Right lobe of liver (tissue), 6 donors: ENCODE measurements around the gene SHLD1. TPM values are rescaled to one million over a fixed set of nuclear protein-coding genes. Genes with fewer than 3 reads are reported as not detected.

Experiments
- ATAC-seq, 4 donors: fragments of 200-7000 bp; cut with Tn5 transposase; one replicate each; pipeline ENCODE4 v1.9.1; 2020; ENCODE audit warnings: mild to moderate bottlenecking in 4 of 4, moderate library complexity in 4 of 4
- DNase-seq, 3 donors: peaks; one replicate each; pipeline ENCODE4 v3.0.0-alpha.2; 2020
- H3K27ac ChIP-seq, 3 donors: fragments of 200-600 bp; one replicate each; pipeline ENCODE4 v1.8.0; 2022
- H3K27me3 ChIP-seq, 2 donors: fragments of 200-600 bp; one replicate each; pipeline ENCODE4 v1.8.0; 2022
- H3K36me3 ChIP-seq, 4 donors: fragments of 200-600 bp; sonication (generic) in 1 of 4; one replicate each; pipeline versions ENCODE4 v1.5.1 to v1.8.0; 2017 to 2022; ENCODE audit warnings: control low read depth in 1 of 4
- H3K4me1 ChIP-seq, 4 donors: fragments of 200-600 bp; sonication (generic) in 1 of 4; one replicate each; pipeline versions ENCODE4 v1.5.1 to v1.8.0; 2017 to 2022; ENCODE audit warnings: control low read depth in 1 of 4
- H3K4me3 ChIP-seq, 3 donors: fragments of 200-600 bp; one replicate each; pipeline ENCODE4 v1.8.0; 2022
- H3K9me3 ChIP-seq, 4 donors: fragments of 200-600 bp; sonication (generic) in 1 of 4; one replicate each; pipeline versions ENCODE4 v1.5.1 to v1.8.0; 2017 to 2022; ENCODE audit warnings: control low read depth in 1 of 4
- POLR2A ChIP-seq: fragments of 450-650 bp; IDR thresholded peaks from one replicate; pipeline ENCODE4 v1.6.1; 2017; ENCODE audit warnings: antibody characterized with exemption, mild to moderate bottlenecking
- WGBS: methylation state at CpG from one replicate; pipeline ENCODE4 v1.1.6; 2018; ENCODE audit warnings: low coverage, low lambda C conversion rate; ENCODE audit not compliant: insufficient coverage; ENCODE audit errors: missing lambda C conversion rate; 5-methylcytosine and 5-hydroxymethylcytosine counted together
- intact Hi-C, 2 donors: fragments of 100-400 bp; cut with DNase I; formaldehyde crosslinking; loops; one replicate each; pipeline versions ENCODE4 v1.11.2 to v1.14.1; 2022
- total RNA-seq, 6 experiments: library from RNA; depleted of rRNA in 2 of 6; stranded (reverse); fragments of >200 nt in 2 of 6; fragmentation: NEBNext Ultra II Directional in 3 of 6; extraction: Animal tissue kit (Norgen Biotek cat#: 25700) in 3 of 6; gene quantifications; one replicate each; pipeline versions ENCODE4 v1.1.0 to v1.2.4, GENCODE V29; 2016 to 2023
- TF ChIP-seq, protein P1 (sequence below), 4 donors: fragments of 200-600 bp in 3 of 4; fragments of 450-650 bp in 1 of 4; IDR thresholded peaks; one replicate each; pipeline versions ENCODE4 v1.5.1 to v1.8.0; 2016 to 2022; ENCODE audit warnings: antibody characterized with exemption in 4 of 4, mild to moderate bottlenecking in 2 of 4
- donor health status: DM: no; HTN: yes; CAD: no.
- donor health status: DM: no; HTN: no; CAD: no.
- donor health status: DM: no; HTN: no; CAD: no.
- donor health status: DM: no; HTN: yes; CAD: no.
- donor health status: DM: no; HTN: yes; CAD: no.

SHLD1 gene
- total RNA-seq, 6 experiments from 2014 or later, result 0.69 to 1.9 (median 1.4) TPM; not detected in 1

DNA sequence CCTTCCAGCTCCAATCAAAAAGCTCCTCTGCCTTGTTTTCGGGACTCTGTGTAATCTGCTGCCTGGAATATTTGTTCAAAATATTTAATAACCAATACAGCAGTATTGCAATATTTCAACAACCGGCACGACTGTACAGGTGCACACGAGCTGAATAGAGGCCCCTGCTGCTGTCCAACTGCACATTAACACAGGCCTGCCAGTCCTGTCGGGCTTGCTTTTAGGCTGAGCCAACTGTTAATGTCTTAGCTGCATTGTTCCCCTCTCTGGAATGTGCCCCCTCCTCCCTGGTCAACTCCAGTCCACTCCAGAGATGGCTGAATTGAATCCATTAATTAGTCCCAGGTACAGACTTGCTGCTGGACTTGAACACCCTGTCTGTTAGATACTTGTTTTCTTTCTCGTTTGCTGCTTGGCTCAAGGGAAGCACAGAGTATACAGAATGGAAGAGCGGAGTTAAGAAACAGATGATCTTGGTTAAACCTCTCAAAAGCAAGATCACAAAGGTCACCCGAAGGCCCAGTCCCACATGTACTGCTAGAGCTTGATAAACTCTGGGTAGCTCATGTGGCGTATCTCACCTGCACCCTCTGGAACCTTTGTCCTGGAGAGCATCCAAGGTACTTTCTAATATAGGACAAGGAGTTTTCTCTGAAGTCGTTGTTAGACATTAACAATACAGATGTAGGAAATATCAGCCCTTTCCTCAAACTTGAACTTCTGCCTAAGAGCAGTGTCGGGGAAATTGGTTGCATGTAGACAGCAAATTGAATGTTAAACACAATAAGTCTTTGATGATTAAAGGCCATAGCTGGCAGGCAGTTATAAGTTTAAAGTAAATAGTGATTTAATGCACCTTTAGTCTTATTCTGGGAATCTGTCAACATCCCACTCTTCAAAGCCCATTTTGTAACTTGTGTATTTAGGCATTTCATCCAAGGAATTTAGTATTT is 31.9 kb downstream of the SHLD1 start:
- DNase-seq (no peak), ATAC-seq (peak in 1 of 4 donors; percentile 31)
- WGBS, result 71% methylated on average over 11 of the region's 11 CpGs
- TF ChIP-seq POLR2A, result no peak
- TF ChIP-seq, protein P1, sequence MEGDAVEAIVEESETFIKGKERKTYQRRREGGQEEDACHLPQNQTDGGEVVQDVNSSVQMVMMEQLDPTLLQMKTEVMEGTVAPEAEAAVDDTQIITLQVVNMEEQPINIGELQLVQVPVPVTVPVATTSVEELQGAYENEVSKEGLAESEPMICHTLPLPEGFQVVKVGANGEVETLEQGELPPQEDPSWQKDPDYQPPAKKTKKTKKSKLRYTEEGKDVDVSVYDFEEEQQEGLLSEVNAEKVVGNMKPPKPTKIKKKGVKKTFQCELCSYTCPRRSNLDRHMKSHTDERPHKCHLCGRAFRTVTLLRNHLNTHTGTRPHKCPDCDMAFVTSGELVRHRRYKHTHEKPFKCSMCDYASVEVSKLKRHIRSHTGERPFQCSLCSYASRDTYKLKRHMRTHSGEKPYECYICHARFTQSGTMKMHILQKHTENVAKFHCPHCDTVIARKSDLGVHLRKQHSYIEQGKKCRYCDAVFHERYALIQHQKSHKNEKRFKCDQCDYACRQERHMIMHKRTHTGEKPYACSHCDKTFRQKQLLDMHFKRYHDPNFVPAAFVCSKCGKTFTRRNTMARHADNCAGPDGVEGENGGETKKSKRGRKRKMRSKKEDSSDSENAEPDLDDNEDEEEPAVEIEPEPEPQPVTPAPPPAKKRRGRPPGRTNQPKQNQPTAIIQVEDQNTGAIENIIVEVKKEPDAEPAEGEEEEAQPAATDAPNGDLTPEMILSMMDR (IDR thresholded peaks at IDR 0.05), result no peak
- H3K4me3 ChIP-seq, result no peak overlapping the region
- intact Hi-C loops, result loop anchor here in 1 of 2 donors (10.0 kb wide), 1 partner anchor 227 kb away; no protein-coding TSS in a partner anchor
- no peak overlapping the region for H3K27ac ChIP-seq
- H3K27me3 ChIP-seq, result no peaks in the 10 kb centered on the region
- H3K4me1 ChIP-seq, result peaks cover 0 to 4% (median 2%) of the 10 kb centered on the region in 4 donors
- H3K36me3 ChIP-seq, result no peaks in the 10 kb centered on the region
- no peaks in the 10 kb centered on the region for H3K9me3 ChIP-seq

DNA sequence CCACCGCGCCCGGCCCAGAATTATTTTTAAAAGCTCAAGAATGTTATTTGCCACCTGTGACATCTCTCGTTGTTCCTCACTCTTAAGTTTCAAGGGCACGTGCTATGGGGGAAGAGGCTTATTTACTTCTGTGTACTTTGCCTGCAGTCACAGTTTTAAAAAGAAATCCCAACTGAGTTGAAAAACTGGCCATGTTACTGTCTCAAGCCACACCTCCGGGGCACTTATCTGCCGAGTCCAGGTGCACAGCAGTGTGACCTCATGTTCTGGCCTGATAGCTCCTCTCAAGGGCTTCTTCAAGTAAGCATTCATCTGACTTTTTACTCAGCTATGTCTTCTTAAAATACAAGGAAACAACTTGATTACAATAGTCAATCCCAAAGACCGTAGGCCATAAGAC is 34.5 kb downstream of the SHLD1 start:
- intact Hi-C loops, result loop anchor here in 1 of 2 donors (10.0 kb wide), 1 partner anchor 230 kb away; no protein-coding TSS in a partner anchor
- no peak for DNase-seq
- no peak for ATAC-seq

DNA sequence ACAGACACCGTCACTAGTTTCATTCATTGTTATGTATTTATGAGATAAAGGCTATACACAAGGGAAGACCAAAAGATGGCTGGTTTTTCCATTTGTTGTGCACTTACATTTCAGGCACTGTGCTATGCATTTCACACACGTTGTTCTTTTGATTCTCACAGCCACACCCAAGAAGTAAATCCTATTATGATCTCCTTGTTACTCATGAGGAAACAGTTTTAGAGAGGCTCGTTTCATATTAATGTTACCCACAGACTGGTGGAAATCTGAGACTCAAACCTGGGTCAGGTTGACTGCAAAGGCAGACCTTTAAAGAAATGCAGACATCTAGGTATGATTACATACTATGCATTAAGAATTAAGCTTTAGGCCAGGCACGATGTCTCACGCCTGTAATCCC is 34.9 kb downstream of the SHLD1 start:
- no peak for DNase-seq
- Histone ChIP-seq H3K4me1 (peaks cover 0 to 15% (median 7%) of the 10 kb centered on the region in 4 donors), H3K27me3 (no peaks in the 10 kb centered on the region), H3K27ac (no peak overlapping the region), H3K4me3 (no peak overlapping the region), H3K36me3 (no peaks in the 10 kb centered on the region), H3K9me3 (no peaks in the 10 kb centered on the region)
- 86% methylated on average over 5 of the region's 5 CpGs for WGBS
- ATAC-seq, result no peak
- intact Hi-C loops, result loop anchor here in 1 of 2 donors (10.0 kb wide), 1 partner anchor 230 kb away; no protein-coding TSS in a partner anchor
- TF ChIP-seq, protein P1 (IDR thresholded peaks at IDR 0.05), result no peak
- TF ChIP-seq POLR2A, result no peak

More for the DNA sequence above, 34.5 kb downstream of the SHLD1 start:
- TF ChIP-seq POLR2A, result no peak
- TF ChIP-seq, protein P1 (IDR thresholded peaks at IDR 0.05), result no peak
- Histone ChIP-seq H3K36me3 (no peaks in the 10 kb centered on the region), H3K27me3 (no peaks in the 10 kb centered on the region), H3K27ac (no peak overlapping the region), H3K4me3 (no peak overlapping the region), H3K4me1 (peaks cover 0 to 15% (median 7%) of the 10 kb centered on the region in 4 donors), H3K9me3 (no peaks in the 10 kb centered on the region)
- WGBS, result 95% methylated on average over 8 of the region's 8 CpGs

DNA sequence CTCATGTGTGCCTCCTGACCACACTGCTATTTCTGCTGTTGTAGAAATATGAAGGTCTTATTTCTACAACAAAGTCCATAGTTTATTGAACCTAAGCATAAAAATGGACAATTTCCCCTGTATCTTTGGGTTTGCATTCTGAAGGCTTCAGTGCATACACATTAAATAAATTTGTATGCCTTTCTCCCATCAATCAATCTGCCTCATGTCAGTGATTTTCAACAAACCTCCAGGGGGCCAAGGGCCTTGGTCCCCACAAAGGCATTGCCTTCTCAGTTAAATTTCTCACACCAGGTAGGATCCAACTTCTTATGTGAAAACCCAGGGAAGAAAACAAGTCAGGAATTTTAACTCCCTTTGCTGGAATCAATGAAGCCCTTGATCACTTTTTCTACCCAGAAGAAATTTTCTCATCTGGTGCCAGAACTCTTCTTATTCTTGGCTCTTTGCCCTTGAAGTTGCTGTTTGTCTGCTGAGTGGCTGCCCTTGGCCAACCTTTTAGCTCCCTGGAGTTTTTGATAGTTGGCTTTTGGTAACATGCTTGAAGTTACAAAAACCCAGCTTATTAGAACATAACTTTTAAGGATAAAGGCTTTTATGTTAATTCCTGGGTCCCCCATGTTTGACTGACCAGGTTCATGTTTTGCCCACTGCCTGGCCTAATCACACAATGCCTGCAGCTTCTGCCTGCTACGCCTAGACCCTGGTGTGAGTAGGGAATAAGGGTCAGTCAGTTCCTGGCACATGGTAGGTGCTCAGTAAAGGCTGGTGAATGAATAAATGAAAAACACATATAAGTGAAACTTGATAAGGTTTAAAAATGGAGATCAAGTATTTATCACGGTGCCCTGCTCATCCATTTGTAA is 37.0 kb downstream of the SHLD1 start:
- intact Hi-C loops, result loop anchor here in 1 of 2 donors (10.0 kb wide), 1 partner anchor 232 kb away; no protein-coding TSS in a partner anchor
- WGBS, result 100% methylated on average over 2 of the region's 2 CpGs
- H3K36me3 ChIP-seq, result no peaks in the 10 kb centered on the region
- ATAC-seq, result peak; percentile 65 to 80 (median 72)
- H3K27me3 ChIP-seq, result no peaks in the 10 kb centered on the region
- H3K4me3 ChIP-seq, result no peak overlapping the region
- no peaks in the 10 kb centered on the region for H3K9me3 ChIP-seq
- peak overlapping the region in 1 of 3 donors; percentile 22 for H3K27ac ChIP-seq
- H3K4me1 ChIP-seq, result peaks cover 0 to 15% (median 7%) of the 10 kb centered on the region in 4 donors
- TF ChIP-seq POLR2A, result no peak
- TF ChIP-seq, protein P1 (IDR thresholded peaks at IDR 0.05), result no peak
- no peak for DNase-seq
